Ishikawa (cell line): ENCODE measurements around the gene SMAD7.

ENCODE experiments used
- CREB1 ChIP-seq: IDR thresholded peaks from 2 replicates; pipeline ENCODE4 v1.6.1; 2012; ENCODE audit warnings: low read depth
- EGR1 ChIP-seq: IDR thresholded peaks from 2 replicates; pipeline ENCODE4 v1.6.1; 2012
- EP300 ChIP-seq: IDR thresholded peaks from 2 replicates; pipeline ENCODE4 v1.6.1; 2012; ENCODE audit warnings: borderline replicate concordance
- RAD21 ChIP-seq: IDR thresholded peaks from 2 replicates; pipeline ENCODE4 v1.6.1; 2012; ENCODE audit warnings: low read depth
- TAF1 ChIP-seq: IDR thresholded peaks from 2 replicates; pipeline ENCODE4 v1.6.1; 2012; ENCODE audit warnings: low read depth, mild to moderate bottlenecking
- TCF12 ChIP-seq: IDR thresholded peaks from 2 replicates; pipeline ENCODE4 v1.6.1; 2012; ENCODE audit warnings: low read depth
- TEAD4 ChIP-seq: IDR thresholded peaks from 2 replicates; pipeline ENCODE4 v1.6.1; 2012
- YY1 ChIP-seq: IDR thresholded peaks from 2 replicates; pipeline ENCODE4 v1.6.1; 2012; ENCODE audit warnings: low read depth
- ZBTB7A ChIP-seq: IDR thresholded peaks from 2 replicates; pipeline ENCODE4 v1.6.1; 2012; ENCODE audit warnings: low read depth
- TF ChIP-seq, protein P1 (sequence below): IDR thresholded peaks from 2 replicates; pipeline ENCODE4 v1.6.1; 2012
- TF ChIP-seq, protein P2 (sequence below): IDR thresholded peaks from 2 replicates; pipeline ENCODE4 v1.6.1; 2012

DNA sequence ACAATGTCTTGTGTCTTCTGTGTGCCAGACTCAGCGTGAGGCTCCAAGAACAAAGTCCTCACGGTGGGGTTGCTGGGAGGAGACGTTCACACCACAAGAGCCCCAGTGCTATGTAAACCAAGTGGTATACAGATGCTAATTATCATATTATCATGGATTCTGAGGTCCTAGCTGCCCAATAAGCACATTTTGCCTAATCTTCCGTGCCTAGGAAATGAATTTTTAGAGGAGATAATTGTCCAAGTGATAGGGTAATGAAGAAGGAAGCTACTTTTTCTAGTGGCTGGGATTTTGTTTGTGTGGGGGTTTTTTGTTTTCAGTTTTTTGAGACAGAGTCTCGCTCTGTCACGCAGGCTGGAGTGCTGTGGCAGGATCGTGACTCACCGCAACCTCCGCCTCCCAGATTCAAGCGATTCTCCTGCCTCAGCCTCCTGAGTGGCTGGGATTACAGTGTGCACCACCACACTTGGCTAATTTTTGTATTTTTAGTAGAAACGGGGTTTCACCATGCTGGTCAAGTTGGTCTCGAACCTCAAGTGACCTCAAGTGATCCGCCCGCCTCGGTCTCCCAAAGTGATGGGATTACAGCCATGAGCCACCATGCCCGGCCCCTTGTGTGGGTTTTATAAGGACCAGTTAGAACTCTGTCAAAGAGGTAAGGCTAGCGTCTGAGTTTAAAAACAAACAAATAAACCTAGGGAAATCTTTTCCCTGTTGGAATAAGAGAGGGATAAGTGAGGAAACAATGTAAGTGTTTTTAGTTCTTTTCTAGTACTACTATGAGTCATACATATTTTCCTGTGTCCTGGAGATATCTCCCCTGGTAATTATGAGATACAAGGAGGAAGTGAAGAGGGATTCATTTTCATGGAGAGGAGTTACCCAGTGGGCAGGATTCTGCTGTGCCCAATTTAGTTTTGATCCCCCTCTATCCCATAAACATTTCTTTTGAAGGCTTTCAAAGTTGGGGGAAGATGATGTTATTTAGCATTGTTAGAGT lies 9.5 kb upstream of the SMAD7 start:
- TF ChIP-seq TCF12 = no peak
- no peak for TF ChIP-seq TEAD4
- no peak for TF ChIP-seq ZBTB7A
- peak; percentile 42; the same call in 1 of the 2 replicates for TF ChIP-seq EP300
- no peak for TF ChIP-seq YY1
- TF ChIP-seq, protein P1, sequence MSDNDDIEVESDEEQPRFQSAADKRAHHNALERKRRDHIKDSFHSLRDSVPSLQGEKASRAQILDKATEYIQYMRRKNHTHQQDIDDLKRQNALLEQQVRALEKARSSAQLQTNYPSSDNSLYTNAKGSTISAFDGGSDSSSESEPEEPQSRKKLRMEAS = no peak
- TF ChIP-seq CREB1 = no peak
- TF ChIP-seq, protein P2, sequence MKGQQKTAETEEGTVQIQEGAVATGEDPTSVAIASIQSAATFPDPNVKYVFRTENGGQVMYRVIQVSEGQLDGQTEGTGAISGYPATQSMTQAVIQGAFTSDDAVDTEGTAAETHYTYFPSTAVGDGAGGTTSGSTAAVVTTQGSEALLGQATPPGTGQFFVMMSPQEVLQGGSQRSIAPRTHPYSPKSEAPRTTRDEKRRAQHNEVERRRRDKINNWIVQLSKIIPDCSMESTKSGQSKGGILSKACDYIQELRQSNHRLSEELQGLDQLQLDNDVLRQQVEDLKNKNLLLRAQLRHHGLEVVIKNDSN = no peak
- no peak for TF ChIP-seq RAD21
- no peak for TF ChIP-seq TAF1
- no peak for TF ChIP-seq EGR1
